HepG2 (cell line): ENCODE results near the gene SCARB2. TPM values are rescaled to one million over a fixed set of nuclear protein-coding genes. Genes with fewer than 3 reads are reported as not detected.

Source experiments
- ATRX ChIP-seq: sonication (generic); formaldehyde crosslinking; IDR thresholded peaks from 2 replicates; pipeline ENCODE4 v1.4.0; 2020; ENCODE audit warnings: missing genetic modification reagents, borderline replicate concordance
- CEBPZ ChIP-seq: IDR thresholded peaks from 2 replicates; pipeline ENCODE4 v1.6.1; 2012; ENCODE audit warnings: low read length, improper control_type of control experiment
- DNMT1 ChIP-seq: sonication (generic); formaldehyde crosslinking; IDR thresholded peaks from 2 replicates; pipeline ENCODE4 v1.5.1; 2020; ENCODE audit warnings: mild to moderate bottlenecking, missing genetic modification reagents
- E2F5 ChIP-seq: sonication (generic); formaldehyde crosslinking; conservative IDR thresholded peaks from 2 replicates; pipeline ENCODE4 v1.4.0; 2020; ENCODE audit warnings: missing genetic modification reagents
- HINFP ChIP-seq: sonication (generic); formaldehyde crosslinking; IDR thresholded peaks from 2 replicates; pipeline ENCODE4 v1.4.0; 2020; ENCODE audit warnings: low read depth, mild to moderate bottlenecking, missing genetic modification reagents
- KDM6A ChIP-seq: IDR thresholded peaks from 2 replicates; pipeline ENCODE4 v1.6.1; 2016; ENCODE audit warnings: low read depth
- SKI ChIP-seq: fragments of 450-650 bp; IDR thresholded peaks from one replicate; pipeline ENCODE4 v1.6.1; 2018; ENCODE audit warnings: mild to moderate bottlenecking; ENCODE audit not compliant: partially characterized antibody
- ZBTB14 ChIP-seq: sonication (generic); formaldehyde crosslinking; IDR thresholded peaks from 2 replicates; pipeline ENCODE4 v1.4.0; 2020; ENCODE audit warnings: missing genetic modification reagents
- ZBTB34 ChIP-seq: sonication (generic); formaldehyde crosslinking; IDR thresholded peaks from 2 replicates; pipeline ENCODE4 v1.8.0; 2022; ENCODE audit warnings: mild to moderate bottlenecking, missing genetic modification reagents
- ZFX ChIP-seq: sonication (generic); formaldehyde crosslinking; IDR thresholded peaks from 2 replicates; pipeline ENCODE4 v1.4.0; 2020; ENCODE audit warnings: mild to moderate bottlenecking, low read depth, missing genetic modification reagents, moderate library complexity
- ZNF460 ChIP-seq: sonication (generic); formaldehyde crosslinking; IDR thresholded peaks from 2 replicates; pipeline ENCODE4 v1.5.1; 2020; ENCODE audit warnings: missing genetic modification reagents, mild to moderate bottlenecking, borderline replicate concordance
- ZNF674 ChIP-seq: sonication (generic); formaldehyde crosslinking; IDR thresholded peaks from 2 replicates; pipeline ENCODE4 v1.5.0; 2020; ENCODE audit warnings: low read depth, mild to moderate bottlenecking, missing genetic modification reagents
- ZNF687 ChIP-seq: sonication (generic); formaldehyde crosslinking; IDR thresholded peaks from 2 replicates; pipeline ENCODE4 v1.5.1; 2020; ENCODE audit warnings: mild to moderate bottlenecking, missing genetic modification reagents, moderate library complexity
- polyA plus RNA-seq, 8 experiments: library from polyadenylated mRNA; depleted of rRNA in 3 of 8; stranded (reverse) in 7 of 8; unstranded in 1 of 8; fragments of >200 nt; fragmentation: Illumina TruSeq in 4 of 8; extraction: Trizol in 4 of 8; gene quantifications; 2 replicates each; pipeline versions ENCODE4 v1.2.1 to v1.2.3, GENCODE V29; 2011 to 2016; ENCODE audit warnings: low read depth in 4 of 8, missing spikeins in 1 of 8, mixed read lengths in 1 of 8; ENCODE audit not compliant: insufficient read depth in 1 of 8
- total RNA-seq, 5 experiments: library from RNA; depleted of rRNA; stranded (reverse); fragments of >200 nt; fragmentation: Illumina TruSeq; extraction: Trizol; gene quantifications; 2 replicates each; pipeline ENCODE4 v1.2.3, GENCODE V29; 2016; ENCODE audit warnings: low read depth in 1 of 5

Gene SCARB2
- total and polyA plus RNA-seq, 2 of the 13 experiments (the other 11 are each of a cell fraction or from before 2014, with no cell fraction given), result 40.6 to 43.4 TPM

- peak; percentile 41; the same call in 1 of the 2 replicates for TF ChIP-seq E2F5 (CRISPR knock-in tag)
- TF ChIP-seq ZBTB34 (CRISPR knock-in tag), result peak; percentile 56; the same call in 1 of the 2 replicates
- TF ChIP-seq ZNF460, result peak; percentile 22; the same call in 1 of the 2 replicates
- TF ChIP-seq KDM6A (CRISPR knock-in tag), result no peak
- no peak for TF ChIP-seq ZBTB14
- TF ChIP-seq ATRX, result no peak
- TF ChIP-seq CEBPZ, result no peak
- TF ChIP-seq ZNF687 (CRISPR knock-in tag), result peak; percentile 92
- TF ChIP-seq ZNF674 (CRISPR knock-in tag), result no peak
- peak; percentile 92 for TF ChIP-seq HINFP (CRISPR knock-in tag)
- TF ChIP-seq SKI, result peak; percentile 49
- TF ChIP-seq DNMT1 (CRISPR knock-in tag), result peak; percentile 40; the same call in 1 of the 2 replicates
- TF ChIP-seq ZFX (CRISPR knock-in tag), result no peak
Measured at GRCh38 chr4:76251441-76252270, 38.0 kb upstream of the SCARB2 start, which contains the start of gene FAM47E (continued).
